ENCODE measurements around the gene KANSL1.

- TF ChIP-seq, protein P1, sequence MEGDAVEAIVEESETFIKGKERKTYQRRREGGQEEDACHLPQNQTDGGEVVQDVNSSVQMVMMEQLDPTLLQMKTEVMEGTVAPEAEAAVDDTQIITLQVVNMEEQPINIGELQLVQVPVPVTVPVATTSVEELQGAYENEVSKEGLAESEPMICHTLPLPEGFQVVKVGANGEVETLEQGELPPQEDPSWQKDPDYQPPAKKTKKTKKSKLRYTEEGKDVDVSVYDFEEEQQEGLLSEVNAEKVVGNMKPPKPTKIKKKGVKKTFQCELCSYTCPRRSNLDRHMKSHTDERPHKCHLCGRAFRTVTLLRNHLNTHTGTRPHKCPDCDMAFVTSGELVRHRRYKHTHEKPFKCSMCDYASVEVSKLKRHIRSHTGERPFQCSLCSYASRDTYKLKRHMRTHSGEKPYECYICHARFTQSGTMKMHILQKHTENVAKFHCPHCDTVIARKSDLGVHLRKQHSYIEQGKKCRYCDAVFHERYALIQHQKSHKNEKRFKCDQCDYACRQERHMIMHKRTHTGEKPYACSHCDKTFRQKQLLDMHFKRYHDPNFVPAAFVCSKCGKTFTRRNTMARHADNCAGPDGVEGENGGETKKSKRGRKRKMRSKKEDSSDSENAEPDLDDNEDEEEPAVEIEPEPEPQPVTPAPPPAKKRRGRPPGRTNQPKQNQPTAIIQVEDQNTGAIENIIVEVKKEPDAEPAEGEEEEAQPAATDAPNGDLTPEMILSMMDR (conservative IDR thresholded peaks at IDR 0.05 in 1 of 2, IDR thresholded peaks at IDR 0.05 in 1 of 2; ENCODE audit: low read depth in 1 of 2, low read length in 2 of 2): no peak
- no peak for TF ChIP-seq EZH2 (IDR thresholded peaks at IDR 0.05; ENCODE audit: low read length, missing control alignments)
These were observed 114.6 kb downstream of the KANSL1 start for GRCh38 chr17:46078675-46079074.

All from fibroblast of lung (primary cell).